Measurements from ENCODE around the gene ESF1. TPM values are rescaled to one million over a fixed set of nuclear protein-coding genes. Genes with fewer than 3 reads are reported as not detected.

The ESF1 gene, protein sequence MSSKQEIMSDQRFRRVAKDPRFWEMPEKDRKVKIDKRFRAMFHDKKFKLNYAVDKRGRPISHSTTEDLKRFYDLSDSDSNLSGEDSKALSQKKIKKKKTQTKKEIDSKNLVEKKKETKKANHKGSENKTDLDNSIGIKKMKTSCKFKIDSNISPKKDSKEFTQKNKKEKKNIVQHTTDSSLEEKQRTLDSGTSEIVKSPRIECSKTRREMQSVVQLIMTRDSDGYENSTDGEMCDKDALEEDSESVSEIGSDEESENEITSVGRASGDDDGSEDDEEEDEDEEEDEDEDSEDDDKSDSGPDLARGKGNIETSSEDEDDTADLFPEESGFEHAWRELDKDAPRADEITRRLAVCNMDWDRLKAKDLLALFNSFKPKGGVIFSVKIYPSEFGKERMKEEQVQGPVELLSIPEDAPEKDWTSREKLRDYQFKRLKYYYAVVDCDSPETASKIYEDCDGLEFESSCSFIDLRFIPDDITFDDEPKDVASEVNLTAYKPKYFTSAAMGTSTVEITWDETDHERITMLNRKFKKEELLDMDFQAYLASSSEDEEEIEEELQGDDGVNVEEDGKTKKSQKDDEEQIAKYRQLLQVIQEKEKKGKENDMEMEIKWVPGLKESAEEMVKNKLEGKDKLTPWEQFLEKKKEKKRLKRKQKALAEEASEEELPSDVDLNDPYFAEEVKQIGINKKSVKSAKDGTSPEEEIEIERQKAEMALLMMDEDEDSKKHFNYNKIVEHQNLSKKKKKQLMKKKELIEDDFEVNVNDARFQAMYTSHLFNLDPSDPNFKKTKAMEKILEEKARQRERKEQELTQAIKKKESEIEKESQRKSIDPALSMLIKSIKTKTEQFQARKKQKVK
- total RNA-seq: 10 to 100 TPM in 7 of 9 donors, 1 to 10 TPM in 2; 8.9 to 17.8 (median 14.0) TPM
- polyA plus RNA-seq: 10 to 100 TPM; 12.1 to 19.0 TPM
- long read RNA-seq, donor 1, partial matches to known transcripts: 11 of 19 reads
- long read RNA-seq, donor 1, other reads (novel, unspliced or antisense): 8 of 19 reads
- long read RNA-seq, donor 2, partial matches to known transcripts: 4 of 10 reads
- long read RNA-seq, donor 2, other reads (novel, unspliced or antisense): 6 of 10 reads
- long read RNA-seq, donor 3, partial matches to known transcripts: 12 of 14 reads
- long read RNA-seq, donor 3, other reads (novel, unspliced or antisense): 2 of 14 reads

DNA sequence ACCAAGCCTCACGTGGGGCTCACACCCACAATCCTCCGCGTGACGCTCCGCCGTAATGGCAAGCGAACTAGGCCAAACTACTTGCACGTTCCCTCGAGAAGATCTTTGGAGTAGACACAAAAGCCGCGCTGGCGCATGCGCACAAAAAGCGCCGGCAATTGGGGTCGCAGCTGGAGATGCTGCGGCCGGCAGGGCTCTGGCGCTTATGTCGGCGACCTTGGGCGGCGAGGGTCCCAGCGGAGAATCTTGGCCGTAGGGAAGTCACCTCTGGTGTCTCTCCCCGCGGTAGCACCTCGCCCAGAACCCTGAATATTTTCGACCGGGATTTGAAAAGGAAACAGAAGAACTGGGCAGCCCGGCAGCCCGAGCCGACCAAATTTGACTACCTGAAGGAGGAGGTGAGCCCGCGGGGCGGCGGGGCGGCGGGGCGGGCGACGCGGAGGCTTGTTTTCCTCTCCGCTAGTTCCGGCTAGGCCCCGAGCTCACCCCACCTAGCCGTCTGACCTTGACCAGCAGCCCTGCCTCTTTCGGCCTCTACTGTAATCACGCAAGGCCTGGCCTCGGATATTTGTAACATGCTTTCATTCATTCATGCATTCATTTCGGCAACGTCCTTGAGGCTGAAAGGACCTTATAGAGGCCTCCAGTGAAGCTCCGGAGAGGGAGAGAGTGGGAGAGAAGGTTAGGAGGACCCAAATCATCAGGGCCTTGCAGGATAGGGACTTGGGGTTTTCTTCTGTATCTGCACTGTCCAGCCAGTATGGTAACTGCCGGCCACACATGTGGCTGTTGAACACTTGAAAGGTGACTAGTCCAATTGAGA is at the start of gene ESF1, which contains the start of gene NDUFAF5:
ESF1 (minus strand) TSS at position 27 of the 823 bp plus-strand sequence. CDS start 1,779 bp downstream, outside the sequence.
NDUFAF5 (plus strand) TSS at position 136 of the 823 bp plus-strand sequence; CDS start at position 177, 41 bp downstream.
- peak within 1 kb of the TSS; percentile 73 to 98 (median 92) for H3K27ac ChIP-seq
- no peaks in the 10 kb centered on the region for H3K9me3 ChIP-seq
- H3K27me3 ChIP-seq: no peaks in the 10 kb centered on the region
- intact Hi-C loops (cut with DNase I): loop anchor here in 2 of 10 donors (10.0 kb wide), 1 partner anchor 150 kb away; the partner anchor contains the start of gene TASP1 (in 2 of the 2)
- peaks cover 0 to 43% (median 34%) of the 10 kb centered on the region in 12 donors for H3K4me1 ChIP-seq
- peak in 1 of 2 donors; percentile 64 for TF ChIP-seq POLR2A (IDR thresholded peaks at IDR 0.05)
- TF ChIP-seq, protein P1, sequence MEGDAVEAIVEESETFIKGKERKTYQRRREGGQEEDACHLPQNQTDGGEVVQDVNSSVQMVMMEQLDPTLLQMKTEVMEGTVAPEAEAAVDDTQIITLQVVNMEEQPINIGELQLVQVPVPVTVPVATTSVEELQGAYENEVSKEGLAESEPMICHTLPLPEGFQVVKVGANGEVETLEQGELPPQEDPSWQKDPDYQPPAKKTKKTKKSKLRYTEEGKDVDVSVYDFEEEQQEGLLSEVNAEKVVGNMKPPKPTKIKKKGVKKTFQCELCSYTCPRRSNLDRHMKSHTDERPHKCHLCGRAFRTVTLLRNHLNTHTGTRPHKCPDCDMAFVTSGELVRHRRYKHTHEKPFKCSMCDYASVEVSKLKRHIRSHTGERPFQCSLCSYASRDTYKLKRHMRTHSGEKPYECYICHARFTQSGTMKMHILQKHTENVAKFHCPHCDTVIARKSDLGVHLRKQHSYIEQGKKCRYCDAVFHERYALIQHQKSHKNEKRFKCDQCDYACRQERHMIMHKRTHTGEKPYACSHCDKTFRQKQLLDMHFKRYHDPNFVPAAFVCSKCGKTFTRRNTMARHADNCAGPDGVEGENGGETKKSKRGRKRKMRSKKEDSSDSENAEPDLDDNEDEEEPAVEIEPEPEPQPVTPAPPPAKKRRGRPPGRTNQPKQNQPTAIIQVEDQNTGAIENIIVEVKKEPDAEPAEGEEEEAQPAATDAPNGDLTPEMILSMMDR (IDR thresholded peaks at IDR 0.05): no peak
- peak within 1 kb of the TSS; percentile 68 to 96 (median 84) for H3K4me3 ChIP-seq
- ATAC-seq: peak; percentile 96 to 99 (median 98)
- H3K36me3 ChIP-seq: peaks cover 0 to 59% (median 49%) of the 10 kb centered on the region in 9 donors
- WGBS, 4 donors: 0 to 1% (median 0%) methylated on average over 27 to 54 of the region's 54 CpGs
- peak; percentile 93 to 96 (median 95) for DNase-seq

- H3K27me3 ChIP-seq: no peaks in the 10 kb centered on the region
- intact Hi-C loops (cut with DNase I): loop anchor here in 2 of 10 donors (10.0 kb wide), 2 partner anchors 53 to 113 kb away; no protein-coding TSS in a partner anchor
- WGBS, 4 donors: 85 to 90% (median 87%) methylated on average over 3 of the region's 3 CpGs
- ATAC-seq: no peak
- no peaks in the 10 kb centered on the region for H3K36me3 ChIP-seq
- no peaks in the 10 kb centered on the region for H3K4me1 ChIP-seq
- H3K27ac ChIP-seq: no peak overlapping the region
- H3K9me3 ChIP-seq: peaks cover 0 to 7% (median 0%) of the 10 kb centered on the region in 12 donors
- no peak for DNase-seq
- TF ChIP-seq POLR2A (IDR thresholded peaks at IDR 0.05): no peak
- TF ChIP-seq, protein P1 (IDR thresholded peaks at IDR 0.05): no peak
- H3K4me3 ChIP-seq: no peak overlapping the region
These were observed 46.8 kb upstream of the ESF1 start for GRCh38 chr20:13831476-13831875.

DNA sequence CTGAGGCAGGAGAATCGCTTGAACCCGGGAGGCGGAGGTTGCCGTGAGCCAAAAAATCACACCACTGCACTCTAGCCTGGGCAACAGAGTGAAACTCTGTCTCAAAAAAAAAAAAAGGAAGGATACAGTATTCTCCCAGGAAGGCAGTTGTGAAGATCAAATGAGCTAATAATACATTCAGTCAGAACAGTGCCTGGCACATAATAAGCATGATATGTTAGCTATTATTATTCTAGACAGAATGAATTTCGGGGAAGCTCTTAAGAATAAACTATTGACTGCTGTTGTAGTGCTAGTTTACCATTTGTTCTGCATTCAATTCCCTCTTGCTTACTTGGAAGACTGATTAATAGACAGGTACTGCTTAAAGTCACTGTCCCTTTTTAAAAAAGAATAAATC is 40.7 kb upstream of the ESF1 start:
- intact Hi-C loops (cut with DNase I): loop anchor here in 3 of 10 donors (10.0 kb wide), 2 partner anchors 119 to 129 kb away; no protein-coding TSS in a partner anchor
- H3K27me3 ChIP-seq: no peaks in the 10 kb centered on the region
- TF ChIP-seq, protein P1 (IDR thresholded peaks at IDR 0.05): no peak
- TF ChIP-seq POLR2A (IDR thresholded peaks at IDR 0.05): no peak
- WGBS, 4 donors: 76 to 85% (median 81%) methylated on average over 4 to 5 of the region's 5 CpGs
- DNase-seq (no peak), ATAC-seq (peak; percentile 47 to 73 (median 50))
- no peaks in the 10 kb centered on the region for H3K36me3 ChIP-seq
- H3K9me3 ChIP-seq: peaks cover 0 to 10% (median 0%) of the 10 kb centered on the region in 12 donors
- no peak overlapping the region for H3K4me3 ChIP-seq
- no peak overlapping the region for H3K27ac ChIP-seq
- peaks cover 0 to 6% (median 0%) of the 10 kb centered on the region in 12 donors for H3K4me1 ChIP-seq
